Measurements from ENCODE around the gene CPSF6. TPM values are rescaled to one million over a fixed set of nuclear protein-coding genes. Genes with fewer than 3 reads are reported as not detected.
"Not testable (repeated sequence)": the region's sequence is repeated elsewhere in the genome, so short reads cannot be mapped to it uniquely, and the experiment has no call there.

The CPSF6 gene
- total and polyA plus RNA-seq, 10 donors, result 16.9 to 75.7 (median 58.2) TPM

- intact Hi-C loops (cut with DNase I; ENCODE audit: low total_unique reads), result no loop called here
- H3K9me3 ChIP-seq, result peaks cover 0 to 34% (median 21%) of the 10 kb centered on the region in 8 donors
- H3K4me3 ChIP-seq, result no peak overlapping the region
- TF ChIP-seq POLR2AphosphoS5 (IDR thresholded peaks at IDR 0.05) (no peak), CTCF (IDR thresholded peaks at IDR 0.05 in 8 of 11, conservative IDR thresholded peaks at IDR 0.05 in 3 of 11) (no peak), POLR2A (IDR thresholded peaks at IDR 0.05) (no peak)
- no peaks in the 10 kb centered on the region for H3K27me3 ChIP-seq (replicated peaks in 1 of 7)
- no peaks in the 10 kb centered on the region for H3K4me1 ChIP-seq
- no peaks in the 10 kb centered on the region for H3K36me3 ChIP-seq
- WGBS, 5 donors, result 89 to 100% (median 98%) methylated on average over 1 of the region's 1 CpG
- no peak for DNase-seq
- no peak overlapping the region for H3K27ac ChIP-seq
These were observed 64.9 kb downstream of the CPSF6 start for GRCh38 chr12:69304284-69304683.

GRCh38 chr12:69309461-69309860 lies 70.1 kb downstream of the CPSF6 start:
- H3K4me3 ChIP-seq, result no peak overlapping the region
- 81 to 96% (median 90%) methylated on average over 3 of the region's 3 CpGs for WGBS, 5 donors
- no peak for TF ChIP-seq CTCF (IDR thresholded peaks at IDR 0.05 in 8 of 11, conservative IDR thresholded peaks at IDR 0.05 in 3 of 11)
- TF ChIP-seq POLR2A (IDR thresholded peaks at IDR 0.05), result no peak
- no peak for TF ChIP-seq POLR2AphosphoS5 (IDR thresholded peaks at IDR 0.05)
- no peak for DNase-seq
- no peak overlapping the region for H3K27ac ChIP-seq
- H3K4me1 ChIP-seq, result no peaks in the 10 kb centered on the region
- no peaks in the 10 kb centered on the region for H3K36me3 ChIP-seq
- peaks cover 0 to 26% (median 14%) of the 10 kb centered on the region in 8 donors for H3K9me3 ChIP-seq
- H3K27me3 ChIP-seq (replicated peaks in 1 of 7), result no peaks in the 10 kb centered on the region
- intact Hi-C loops (cut with DNase I; ENCODE audit: low total_unique reads), result no loop called here

- no peak overlapping the region for H3K27ac ChIP-seq
- H3K4me1 ChIP-seq, result no peaks in the 10 kb centered on the region
- intact Hi-C loops (cut with DNase I; ENCODE audit: low total_unique reads), result no loop called here
- no peak for DNase-seq
- no peaks in the 10 kb centered on the region for H3K36me3 ChIP-seq
- no peak overlapping the region for H3K4me3 ChIP-seq
- TF ChIP-seq POLR2A (IDR thresholded peaks at IDR 0.05), result no peak
- no peak for TF ChIP-seq CTCF (IDR thresholded peaks at IDR 0.05 in 8 of 11, conservative IDR thresholded peaks at IDR 0.05 in 3 of 11)
- no peak for TF ChIP-seq POLR2AphosphoS5 (IDR thresholded peaks at IDR 0.05)
- H3K9me3 ChIP-seq, result peaks cover 0 to 11% (median 2%) of the 10 kb centered on the region in 8 donors
- no peaks in the 10 kb centered on the region for H3K27me3 ChIP-seq (replicated peaks in 1 of 7)
- WGBS, 5 donors, result 79 to 99% (median 97%) methylated on average over 3 of the region's 3 CpGs
These were observed 73.8 kb downstream of the CPSF6 start for GRCh38 chr12:69313209-69313608.

- intact Hi-C loops (cut with DNase I; ENCODE audit: low total_unique reads); H3K27me3 ChIP-seq (replicated peaks in 1 of 7); H3K4me3 ChIP-seq; H3K36me3 ChIP-seq; H3K27ac ChIP-seq; H3K4me1 ChIP-seq; DNase-seq: not testable (repeated sequence)
- peaks cover 0 to 18% (median 2%) of the 10 kb centered on the region in 8 donors for H3K9me3 ChIP-seq
These were observed 77.4 kb downstream of the CPSF6 start for GRCh38 chr12:69316784-69317183.

GRCh38 chr12:69317233-69317632 lies 77.9 kb downstream of the CPSF6 start:
- H3K9me3 ChIP-seq, result peaks cover 0 to 18% (median 2%) of the 10 kb centered on the region in 8 donors
- 75 to 92% (median 83%) methylated on average over 2 of the region's 2 CpGs for WGBS, 5 donors
- intact Hi-C loops (cut with DNase I; ENCODE audit: low total_unique reads), result not testable (repeated sequence)

More at GRCh38 chr12:69317233-69317632, 77.9 kb downstream of the CPSF6 start:
- H3K27me3 ChIP-seq (replicated peaks in 1 of 7); DNase-seq; H3K36me3 ChIP-seq; H3K4me3 ChIP-seq; H3K27ac ChIP-seq; H3K4me1 ChIP-seq: not testable (repeated sequence)

Measured in spleen (tissue), 11 donors.